ENCODE measurements around the gene ZNF471. TPM values are rescaled to one million over a fixed set of nuclear protein-coding genes. Genes with fewer than 3 reads are reported as not detected.

The ZNF471 gene
- total RNA-seq, 1 experiment from 2014 or later = 1.6 TPM

DNA sequence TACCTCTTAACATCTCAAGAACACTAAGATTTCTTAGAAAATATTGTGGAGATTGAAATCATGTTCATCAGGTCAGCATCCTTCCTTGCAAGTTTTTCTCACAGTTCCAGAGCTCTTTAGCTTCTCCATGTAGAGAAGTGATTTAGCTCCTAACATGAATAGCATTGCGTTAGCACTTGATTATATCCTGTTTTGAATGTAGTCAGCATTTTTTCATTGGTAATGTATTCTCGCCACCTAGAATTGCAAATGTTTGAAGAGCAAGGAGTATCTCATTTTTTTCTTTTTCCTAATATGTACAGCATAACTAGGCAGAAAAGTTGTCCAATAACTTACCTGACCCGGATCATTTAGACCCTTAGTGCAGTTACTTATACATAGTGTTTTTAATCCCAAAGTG is 66.3 kb downstream of the ZNF471 start:
- no peak for TF ChIP-seq EZH2 (IDR thresholded peaks at IDR 0.05; ENCODE audit: borderline replicate concordance, low read depth, low read length, poor library complexity, severe bottlenecking)
- TF ChIP-seq, protein P1, sequence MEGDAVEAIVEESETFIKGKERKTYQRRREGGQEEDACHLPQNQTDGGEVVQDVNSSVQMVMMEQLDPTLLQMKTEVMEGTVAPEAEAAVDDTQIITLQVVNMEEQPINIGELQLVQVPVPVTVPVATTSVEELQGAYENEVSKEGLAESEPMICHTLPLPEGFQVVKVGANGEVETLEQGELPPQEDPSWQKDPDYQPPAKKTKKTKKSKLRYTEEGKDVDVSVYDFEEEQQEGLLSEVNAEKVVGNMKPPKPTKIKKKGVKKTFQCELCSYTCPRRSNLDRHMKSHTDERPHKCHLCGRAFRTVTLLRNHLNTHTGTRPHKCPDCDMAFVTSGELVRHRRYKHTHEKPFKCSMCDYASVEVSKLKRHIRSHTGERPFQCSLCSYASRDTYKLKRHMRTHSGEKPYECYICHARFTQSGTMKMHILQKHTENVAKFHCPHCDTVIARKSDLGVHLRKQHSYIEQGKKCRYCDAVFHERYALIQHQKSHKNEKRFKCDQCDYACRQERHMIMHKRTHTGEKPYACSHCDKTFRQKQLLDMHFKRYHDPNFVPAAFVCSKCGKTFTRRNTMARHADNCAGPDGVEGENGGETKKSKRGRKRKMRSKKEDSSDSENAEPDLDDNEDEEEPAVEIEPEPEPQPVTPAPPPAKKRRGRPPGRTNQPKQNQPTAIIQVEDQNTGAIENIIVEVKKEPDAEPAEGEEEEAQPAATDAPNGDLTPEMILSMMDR (conservative IDR thresholded peaks at IDR 0.05; ENCODE audit: low read depth, low read length) = no peak
- BruUV-seq (replicated peaks) = no TSS peak
- ChIA-PET POLR2A (ENCODE audit: low non-redundant PET) (no interaction called here), CTCF (no interaction called here)
- Histone ChIP-seq H3K27ac (ENCODE audit: low read depth, low read length, poor library complexity, severe bottlenecking) (no peak overlapping the region), H3K9me3 (ENCODE audit: low read depth, low read length, poor library complexity, severe bottlenecking) (peaks cover 91% of the 10 kb centered on the region), H3K4me3 (ENCODE audit: low read depth, low read length, poor library complexity, severe bottlenecking) (no peak overlapping the region), H3K36me3 (ENCODE audit: insufficient read depth, low read length, poor library complexity, severe bottlenecking) (peaks cover 38% of the 10 kb centered on the region), H3K27me3 (replicated peaks; ENCODE audit: insufficient read depth, low read depth, low read length, poor library complexity) (no peaks in the 10 kb centered on the region), H3K4me1 (ENCODE audit: insufficient read depth, low read length, poor library complexity, severe bottlenecking) (no peaks in the 10 kb centered on the region)
- no peak for DNase-seq (ENCODE audit: low spot score)
- intact Hi-C loops (cut with micrococcal nuclease; ENCODE audit: unreplicated experiment) = no loop called here

GRCh38 chr19:56577719-56578602 is 70.3 kb downstream of the ZNF471 start:
- POLR2A ChIA-PET (ENCODE audit: low non-redundant PET) = no interaction called here
- BruUV-seq (replicated peaks) = no TSS peak

More at GRCh38 chr19:56577719-56578602, 70.3 kb downstream of the ZNF471 start:
- TF ChIP-seq EZH2 (IDR thresholded peaks at IDR 0.05; ENCODE audit: borderline replicate concordance, low read depth, low read length, poor library complexity, severe bottlenecking) = no peak
- TF ChIP-seq, protein P1 (conservative IDR thresholded peaks at IDR 0.05; ENCODE audit: low read depth, low read length) = no peak
- CTCF ChIA-PET = no interaction called here
- Histone ChIP-seq H3K4me1 (ENCODE audit: insufficient read depth, low read length, poor library complexity, severe bottlenecking) (no peaks in the 10 kb centered on the region), H3K36me3 (ENCODE audit: insufficient read depth, low read length, poor library complexity, severe bottlenecking) (peaks cover 24% of the 10 kb centered on the region), H3K27ac (ENCODE audit: low read depth, low read length, poor library complexity, severe bottlenecking) (no peak overlapping the region), H3K27me3 (replicated peaks; ENCODE audit: insufficient read depth, low read depth, low read length, poor library complexity) (no peaks in the 10 kb centered on the region), H3K9me3 (ENCODE audit: low read depth, low read length, poor library complexity, severe bottlenecking) (peaks cover 98% of the 10 kb centered on the region), H3K4me3 (ENCODE audit: low read depth, low read length, poor library complexity, severe bottlenecking) (no peak overlapping the region)
- intact Hi-C loops (cut with micrococcal nuclease; ENCODE audit: unreplicated experiment) = no loop called here
- DNase-seq (ENCODE audit: low spot score) = no peak

Other genes starting within 250 kb of the ZNF471 start
- gene EDDM13, start 235.1 kb upstream of the ZNF471 start, total RNA-seq (2021) = not detected in 2 replicates
- gene ZSCAN5A, start 193.0 kb upstream of the ZNF471 start, total RNA-seq (2021) = 15.5 and 18.8 TPM in 2 replicates
- gene ZNF582, start 114.3 kb upstream of the ZNF471 start, total RNA-seq (2021) = 2.7 and 3.0 TPM in 2 replicates
- gene ZNF583, start 103.5 kb upstream of the ZNF471 start, total RNA-seq (2021) = 4.5 and 6.3 TPM in 2 replicates
- gene ZNF667, start 30.5 kb upstream of the ZNF471 start, total RNA-seq (2021) = 3.9 and 7.8 TPM in 2 replicates
- gene ZFP28, start 31.1 kb downstream of the ZNF471 start, total RNA-seq (2021) = 7.4 and 8.6 TPM in 2 replicates
- 5.0 and 5.1 TPM in 2 replicates for gene ZNF470, start 59.6 kb downstream of the ZNF471 start, total RNA-seq (2021)
- gene ZNF71, start 87.4 kb downstream of the ZNF471 start, total RNA-seq (2021) = 12.6 and 13.7 TPM in 2 replicates
- gene SMIM17, start 135.3 kb downstream of the ZNF471 start, total RNA-seq (2021) = 0.52 and 0.76 TPM in 2 replicates
- 3.2 and 4.6 TPM in 2 replicates for gene ZNF835, start 163.9 kb downstream of the ZNF471 start, total RNA-seq (2021)